Ishikawa (cell line): ENCODE measurements around the gene SMAD3.

Experiments
- CEBPB ChIP-seq: IDR thresholded peaks from 2 replicates; pipeline ENCODE4 v1.6.1; 2012
- CREB1 ChIP-seq: IDR thresholded peaks from 2 replicates; pipeline ENCODE4 v1.6.1; 2012; ENCODE audit warnings: low read depth
- EGR1 ChIP-seq: IDR thresholded peaks from 2 replicates; pipeline ENCODE4 v1.6.1; 2012
- EP300 ChIP-seq: IDR thresholded peaks from 2 replicates; pipeline ENCODE4 v1.6.1; 2012; ENCODE audit warnings: borderline replicate concordance
- FOXM1 ChIP-seq: IDR thresholded peaks from 2 replicates; pipeline ENCODE4 v1.6.1; 2012; ENCODE audit warnings: low read depth, borderline replicate concordance
- MAX ChIP-seq: IDR thresholded peaks from 2 replicates; pipeline ENCODE4 v1.6.1; 2012
- NFIC ChIP-seq: IDR thresholded peaks from 2 replicates; pipeline ENCODE4 v1.6.1; 2012
- RAD21 ChIP-seq: IDR thresholded peaks from 2 replicates; pipeline ENCODE4 v1.6.1; 2012; ENCODE audit warnings: low read depth
- TAF1 ChIP-seq: IDR thresholded peaks from 2 replicates; pipeline ENCODE4 v1.6.1; 2012; ENCODE audit warnings: low read depth, mild to moderate bottlenecking
- TCF12 ChIP-seq: IDR thresholded peaks from 2 replicates; pipeline ENCODE4 v1.6.1; 2012; ENCODE audit warnings: low read depth
- TEAD4 ChIP-seq: IDR thresholded peaks from 2 replicates; pipeline ENCODE4 v1.6.1; 2012
- USF1 ChIP-seq: IDR thresholded peaks from 2 replicates; pipeline ENCODE4 v1.6.1; 2012
- YY1 ChIP-seq: IDR thresholded peaks from 2 replicates; pipeline ENCODE4 v1.6.1; 2012; ENCODE audit warnings: low read depth
- ZBTB7A ChIP-seq: IDR thresholded peaks from 2 replicates; pipeline ENCODE4 v1.6.1; 2012; ENCODE audit warnings: low read depth
- TF ChIP-seq, protein P1 (sequence below): IDR thresholded peaks from 2 replicates; pipeline ENCODE4 v1.6.1; 2012; ENCODE audit warnings: low read depth, mild to moderate bottlenecking

The SMAD3 gene

GRCh38 chr15:67106764-67107013 is 41.3 kb downstream of the SMAD3 start:
- TF ChIP-seq TAF1: no peak
- TF ChIP-seq, protein P1, sequence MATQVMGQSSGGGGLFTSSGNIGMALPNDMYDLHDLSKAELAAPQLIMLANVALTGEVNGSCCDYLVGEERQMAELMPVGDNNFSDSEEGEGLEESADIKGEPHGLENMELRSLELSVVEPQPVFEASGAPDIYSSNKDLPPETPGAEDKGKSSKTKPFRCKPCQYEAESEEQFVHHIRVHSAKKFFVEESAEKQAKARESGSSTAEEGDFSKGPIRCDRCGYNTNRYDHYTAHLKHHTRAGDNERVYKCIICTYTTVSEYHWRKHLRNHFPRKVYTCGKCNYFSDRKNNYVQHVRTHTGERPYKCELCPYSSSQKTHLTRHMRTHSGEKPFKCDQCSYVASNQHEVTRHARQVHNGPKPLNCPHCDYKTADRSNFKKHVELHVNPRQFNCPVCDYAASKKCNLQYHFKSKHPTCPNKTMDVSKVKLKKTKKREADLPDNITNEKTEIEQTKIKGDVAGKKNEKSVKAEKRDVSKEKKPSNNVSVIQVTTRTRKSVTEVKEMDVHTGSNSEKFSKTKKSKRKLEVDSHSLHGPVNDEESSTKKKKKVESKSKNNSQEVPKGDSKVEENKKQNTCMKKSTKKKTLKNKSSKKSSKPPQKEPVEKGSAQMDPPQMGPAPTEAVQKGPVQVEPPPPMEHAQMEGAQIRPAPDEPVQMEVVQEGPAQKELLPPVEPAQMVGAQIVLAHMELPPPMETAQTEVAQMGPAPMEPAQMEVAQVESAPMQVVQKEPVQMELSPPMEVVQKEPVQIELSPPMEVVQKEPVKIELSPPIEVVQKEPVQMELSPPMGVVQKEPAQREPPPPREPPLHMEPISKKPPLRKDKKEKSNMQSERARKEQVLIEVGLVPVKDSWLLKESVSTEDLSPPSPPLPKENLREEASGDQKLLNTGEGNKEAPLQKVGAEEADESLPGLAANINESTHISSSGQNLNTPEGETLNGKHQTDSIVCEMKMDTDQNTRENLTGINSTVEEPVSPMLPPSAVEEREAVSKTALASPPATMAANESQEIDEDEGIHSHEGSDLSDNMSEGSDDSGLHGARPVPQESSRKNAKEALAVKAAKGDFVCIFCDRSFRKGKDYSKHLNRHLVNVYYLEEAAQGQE: no peak
- no peak for TF ChIP-seq CEBPB
- no peak for TF ChIP-seq MAX
- TF ChIP-seq NFIC: no peak
- TF ChIP-seq EGR1: no peak

DNA sequence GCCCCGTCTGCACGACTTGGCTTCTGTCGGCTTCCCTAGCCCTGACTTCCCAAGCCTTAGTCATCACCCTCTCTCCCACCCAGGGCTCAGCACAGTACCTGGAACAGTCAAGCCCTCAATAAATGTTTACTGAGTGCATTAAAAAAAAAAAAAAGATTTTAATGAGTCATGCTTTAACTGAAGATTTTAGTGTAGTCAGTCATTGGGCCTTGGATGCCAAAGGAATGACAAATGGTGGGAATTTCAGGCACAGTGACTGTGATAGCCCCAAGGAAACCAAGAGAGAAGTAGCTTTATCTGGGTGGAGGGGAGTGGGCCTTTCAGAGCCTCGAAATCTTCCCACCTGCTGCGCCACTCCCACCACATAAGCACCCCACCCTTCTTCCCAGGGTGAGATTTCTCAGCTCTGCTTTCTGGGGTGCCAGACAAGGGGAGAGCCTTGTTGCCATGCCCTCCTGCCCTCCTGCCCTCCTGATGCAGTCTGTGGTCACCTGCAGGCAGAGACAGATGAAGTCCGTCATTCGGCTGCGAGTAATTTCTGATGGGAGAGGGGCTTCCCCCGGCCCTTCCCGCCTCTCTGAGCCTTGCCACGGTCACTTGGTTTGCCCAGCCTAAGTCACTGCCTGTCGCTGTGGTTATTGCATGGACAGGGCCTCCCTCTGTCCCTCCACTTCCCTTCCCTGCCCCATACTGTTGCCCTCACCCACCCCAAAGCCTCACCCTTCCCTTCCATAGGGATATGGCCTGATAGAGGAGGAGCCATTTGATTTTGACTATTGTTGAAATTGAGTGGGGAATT is 41.8 kb downstream of the SMAD3 start:
- TF ChIP-seq TAF1 (no peak), FOXM1 (peak; percentile 85), ZBTB7A (peak; percentile 55; the same call in 1 of the 2 replicates), EP300 (peak; percentile 93), MAX (no peak; the same call in 1 of the 2 replicates), TCF12 (peak; percentile 87), CREB1 (no peak), YY1 (no peak), TEAD4 (peak; percentile 82), USF1 (no peak), EGR1 (no peak), RAD21 (peak; percentile 12; the same call in 1 of the 2 replicates), NFIC (peak; percentile 86)
- TF ChIP-seq, protein P1: no peak

DNA sequence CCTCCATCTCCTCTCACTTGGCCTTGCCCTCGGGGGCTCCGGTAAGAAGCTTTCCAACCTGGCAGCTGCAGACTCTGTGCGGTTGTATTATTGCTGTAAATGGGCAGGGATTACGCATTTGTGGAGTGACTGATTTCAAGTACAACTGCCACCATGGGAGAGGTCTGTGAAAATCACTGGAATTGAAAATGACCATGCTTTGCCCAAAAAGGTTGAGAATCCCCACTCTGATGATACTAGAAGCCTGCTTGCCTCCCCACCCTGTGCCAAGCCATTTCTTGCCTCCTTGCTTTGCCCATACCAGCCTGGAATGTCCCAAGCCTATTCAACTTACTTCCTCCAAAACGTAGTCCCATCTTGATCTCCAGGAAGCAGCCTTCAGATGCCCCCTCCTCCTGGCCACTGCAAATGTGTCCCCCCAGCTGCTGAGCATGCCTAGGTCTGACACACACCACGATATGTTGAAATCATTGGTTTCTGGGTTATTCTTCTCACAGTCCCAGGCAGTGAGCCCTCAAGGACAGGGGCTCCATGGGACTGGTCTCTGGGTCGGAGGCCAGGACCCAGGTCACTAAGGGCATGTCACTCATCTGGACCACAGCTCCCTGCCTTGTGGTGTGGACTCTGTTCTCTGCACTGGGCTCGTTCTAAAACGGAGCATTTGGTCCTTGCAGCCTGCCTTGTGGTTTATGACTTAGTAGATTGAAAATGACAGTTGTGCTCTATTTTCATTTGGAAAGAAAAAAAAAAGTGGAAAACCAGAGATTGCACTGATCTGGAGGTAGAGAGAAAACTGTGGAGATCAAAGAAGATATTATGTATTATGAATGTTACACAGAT is 42.9 kb downstream of the SMAD3 start:
- TF ChIP-seq FOXM1 (no peak), YY1 (no peak), CEBPB (no peak), NFIC (no peak), ZBTB7A (no peak), TEAD4 (no peak), EP300 (no peak), EGR1 (no peak), MAX (no peak), RAD21 (no peak), CREB1 (no peak), TAF1 (no peak), TCF12 (no peak)
- TF ChIP-seq, protein P1: no peak

DNA sequence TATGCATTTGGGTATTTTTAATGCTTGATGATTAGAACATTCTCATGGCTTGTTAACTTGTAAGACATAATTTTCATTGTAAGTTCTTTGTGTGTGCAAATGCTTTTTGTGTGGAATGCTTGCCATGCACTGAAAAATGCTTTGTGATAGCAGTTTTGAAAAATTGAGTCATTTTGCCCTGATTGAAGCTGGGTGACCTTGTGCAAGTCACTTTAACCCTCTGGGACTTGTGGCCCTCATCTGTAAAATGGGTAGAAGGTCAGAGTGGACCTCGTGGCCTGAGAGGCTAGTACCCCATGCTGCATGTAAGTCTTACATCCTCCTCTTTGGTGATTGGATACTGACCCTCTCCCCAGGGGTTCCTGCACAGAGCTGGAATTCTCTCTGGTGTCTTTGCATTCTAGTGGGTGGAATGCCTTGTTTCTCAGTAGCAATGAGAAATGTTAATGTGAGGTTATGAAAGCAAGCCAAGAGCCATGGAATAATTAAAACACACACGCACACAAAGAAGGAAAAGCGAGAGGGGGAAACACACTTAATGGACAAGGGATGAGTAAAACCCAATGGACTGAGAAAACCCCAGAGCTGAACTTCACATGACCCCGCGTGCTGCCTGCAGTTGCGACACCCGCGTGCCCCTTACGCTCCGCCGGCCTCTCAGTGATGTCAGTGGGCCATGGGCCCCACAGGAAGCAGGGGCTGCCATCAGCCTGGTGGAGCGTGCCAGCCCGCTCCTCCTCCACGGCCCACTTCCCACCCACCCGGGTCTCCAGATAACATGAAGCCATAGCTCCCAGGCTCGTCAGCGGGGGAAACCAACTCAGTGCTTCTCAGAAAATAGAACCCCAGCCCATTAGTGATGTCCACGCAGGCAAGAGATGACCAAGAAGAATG is 44.0 kb downstream of the SMAD3 start:
- TF ChIP-seq EGR1 (peak; percentile 25; the same call in 1 of the 2 replicates), TEAD4 (peak; percentile 92), RAD21 (peak; percentile 7; the same call in 1 of the 2 replicates), CREB1 (no peak), FOXM1 (peak; percentile 91), TCF12 (peak; percentile 96), ZBTB7A (0 out of 2 replicates have a peak, but pooled peaks have one; percentile 57), YY1 (peak; percentile 56; the same call in 1 of the 2 replicates), MAX (peak; percentile 78), EP300 (peak; percentile 93), USF1 (peak; percentile 55), NFIC (peak; percentile 89), TAF1 (no peak), CEBPB (peak; percentile 97)
- TF ChIP-seq, protein P1: no peak
